Gastrocnemius medialis (tissue), 4 donors: Measurements from ENCODE around the gene MTAP. TPM values are rescaled to one million over a fixed set of nuclear protein-coding genes. Genes with fewer than 3 reads are reported as not detected.

Experiments
- ATAC-seq, 2 donors: fragments of 150-250 bp; one replicate each; pipeline ENCODE4 v1.9.1; 2016
- DNase-seq, 2 donors: peaks; one replicate each; pipeline ENCODE4 v3.0.0-alpha.2; 2019
- H3K27ac ChIP-seq, 4 donors: fragments of 200-600 bp; sonication (generic); 1 replicate in 1 of 4; 2 replicates in 3 of 4; pipeline ENCODE4 v1.5.1; 2016 to 2018; ENCODE audit warnings: mild to moderate bottlenecking in 2 of 4, moderate library complexity in 1 of 4
- H3K27me3 ChIP-seq, 3 donors: fragments of 200-600 bp; sonication (generic) in 2 of 3; 1 replicate in 1 of 3; 2 replicates in 2 of 3; pipeline versions ENCODE4 v1.5.1 to v1.6.0; 2016 to 2019; ENCODE audit warnings: mild to moderate bottlenecking in 1 of 3, moderate library complexity in 1 of 3
- H3K36me3 ChIP-seq, 2 donors: fragments of 200-600 bp; sonication (generic) in 1 of 2; one replicate each; pipeline ENCODE4 v1.5.1; 2017 to 2018
- H3K4me1 ChIP-seq, 2 donors: fragments of 200-600 bp; sonication (generic) in 1 of 2; one replicate each; pipeline ENCODE4 v1.5.1; 2016 to 2017; ENCODE audit warnings: mild to moderate bottlenecking in 2 of 2
- H3K4me3 ChIP-seq, 4 donors: fragments of 200-600 bp; sonication (generic) in 3 of 4; 1 replicate in 1 of 4; 2 replicates in 3 of 4; pipeline ENCODE4 v1.5.1; 2016 to 2019; ENCODE audit warnings: mild to moderate bottlenecking in 2 of 4
- H3K9me3 ChIP-seq, 3 donors: fragments of 200-600 bp; sonication (generic) in 2 of 3; 1 replicate in 1 of 3; 2 replicates in 2 of 3; pipeline ENCODE4 v1.5.1; 2016 to 2019
- CTCF ChIP-seq, 5 experiments: fragments of 450-650 bp in 3 of 5; fragments of 200-600 bp in 2 of 5; sonication (generic) in 2 of 5; IDR thresholded peaks in 4 of 5; conservative IDR thresholded peaks in 1 of 5; 1 replicate in 4 of 5; 2 replicates in 1 of 5; pipeline ENCODE4 v1.5.1; 2016 to 2019; ENCODE audit warnings: antibody characterized with exemption in 5 of 5, mild to moderate bottlenecking in 3 of 5, moderate library complexity in 3 of 5
- POLR2A ChIP-seq, 2 donors: fragments of 450-650 bp; IDR thresholded peaks; one replicate each; pipeline ENCODE4 v1.6.1; 2017; ENCODE audit warnings: antibody characterized with exemption in 2 of 2, mild to moderate bottlenecking in 2 of 2, moderate library complexity in 2 of 2
- in situ Hi-C, 4 donors: fragments of 200-750 bp; cut with MboI; loops; one replicate each; pipeline versions ENCODE4 v1.15.0 to v1.8.0; 2017; ENCODE audit warnings: low sequenced_read_pairs in 4 of 4
- intact Hi-C: fragments of 100-400 bp; cut with DNase I; formaldehyde crosslinking; loops from one replicate; pipeline ENCODE4 v1.15.1; 2023; ENCODE audit warnings: low total_unique reads
- total RNA-seq, 4 donors: library from RNA; depleted of rRNA; stranded (reverse); fragments of >200 nt; gene quantifications; one replicate each; pipeline versions ENCODE4 v1.1.0 to v1.2.3, GENCODE V29; 2016

MTAP gene
- total RNA-seq: 10 to 100 TPM in 2 of 4 donors, 1 to 10 TPM in 2; 6.2 to 11.0 (median 9.4) TPM

- H3K27me3 ChIP-seq: no peaks in the 10 kb centered on the region
- no peak for TF ChIP-seq CTCF (IDR thresholded peaks at IDR 0.05 in 4 of 5, conservative IDR thresholded peaks at IDR 0.05 in 1 of 5)
- peak; percentile 69 to 77 for TF ChIP-seq POLR2A (IDR thresholded peaks at IDR 0.05)
- peak within 1 kb of the TSS; percentile 76 to 86 (median 78) for H3K27ac ChIP-seq
- intact Hi-C loops (loop anchor here (2.0 to 10.0 kb wide), 2 partner anchors 58 to 468 kb away; partner anchors contain the start of gene KLHL9), in situ Hi-C loops (loop anchor here in 2 of 4 donors (25.0 kb wide), 2 partner anchors 210 to 310 kb away; partner anchors contain the start of gene CDKN2B (in 1 of the 2))
- H3K36me3 ChIP-seq: no peaks in the 10 kb centered on the region
- H3K9me3 ChIP-seq: no peaks in the 10 kb centered on the region
- H3K4me3 ChIP-seq: peak within 1 kb of the TSS; percentile 66 to 83 (median 74)
- ATAC-seq (peak; percentile 93), DNase-seq (peak; percentile 83 to 84)
- H3K4me1 ChIP-seq: peaks cover 16 to 23% of the 10 kb centered on the region in 2 donors
Observed at GRCh38 chr9:21802418-21803000, at the start of gene MTAP. TSS of gene MTAP (plus strand) at chr9:21802636. CDS start at chr9:21802749, 113 bp downstream.

- in situ Hi-C loops (loop anchor here in 1 of 4 donors (25.0 kb wide), 1 partner anchor 91 kb away; no protein-coding TSS in a partner anchor), intact Hi-C loops (no loop called here)
- TF ChIP-seq POLR2A (IDR thresholded peaks at IDR 0.05) (no peak), CTCF (IDR thresholded peaks at IDR 0.05 in 4 of 5, conservative IDR thresholded peaks at IDR 0.05 in 1 of 5) (no peak)
- Histone ChIP-seq H3K27ac (no peak overlapping the region), H3K9me3 (no peaks in the 10 kb centered on the region), H3K36me3 (no peaks in the 10 kb centered on the region), H3K4me3 (no peak overlapping the region), H3K4me1 (no peaks in the 10 kb centered on the region), H3K27me3 (no peaks in the 10 kb centered on the region)
- ATAC-seq: no peak
- DNase-seq: no peak
Observed at GRCh38 chr9:21753523-21753922, 48.9 kb upstream of the MTAP start.

GRCh38 chr9:21754741-21755140 lies 47.7 kb upstream of the MTAP start:
- ATAC-seq (no peak), DNase-seq (no peak)
- Histone ChIP-seq H3K9me3 (no peaks in the 10 kb centered on the region), H3K4me1 (no peaks in the 10 kb centered on the region), H3K27me3 (no peaks in the 10 kb centered on the region), H3K36me3 (no peaks in the 10 kb centered on the region), H3K27ac (no peak overlapping the region), H3K4me3 (no peak overlapping the region)
- intact Hi-C loops: no loop called here
- TF ChIP-seq CTCF (IDR thresholded peaks at IDR 0.05 in 4 of 5, conservative IDR thresholded peaks at IDR 0.05 in 1 of 5) (no peak), POLR2A (IDR thresholded peaks at IDR 0.05) (no peak)
- in situ Hi-C loops: loop anchor here in 1 of 4 donors (25.0 kb wide), 1 partner anchor 92 kb away; no protein-coding TSS in a partner anchor

GRCh38 chr9:21758540-21758939 lies 43.9 kb upstream of the MTAP start:
- in situ Hi-C loops (loop anchor here in 1 of 4 donors (25.0 kb wide), 1 partner anchor 96 kb away; no protein-coding TSS in a partner anchor), intact Hi-C loops (no loop called here)
- DNase-seq (no peak), ATAC-seq (no peak)
- TF ChIP-seq CTCF (IDR thresholded peaks at IDR 0.05 in 4 of 5, conservative IDR thresholded peaks at IDR 0.05 in 1 of 5) (no peak), POLR2A (IDR thresholded peaks at IDR 0.05) (no peak)
- H3K27me3 ChIP-seq: no peaks in the 10 kb centered on the region
- no peak overlapping the region for H3K27ac ChIP-seq
- no peak overlapping the region for H3K4me3 ChIP-seq
- no peaks in the 10 kb centered on the region for H3K4me1 ChIP-seq
- no peaks in the 10 kb centered on the region for H3K9me3 ChIP-seq
- H3K36me3 ChIP-seq: no peaks in the 10 kb centered on the region
